Ecto neural progenitor cell (in vitro differentiated cells): ENCODE data around the gene ZNF649.
"Not testable (repeated sequence)": the region's sequence is repeated elsewhere in the genome, so short reads cannot be mapped to it uniquely, and the experiment has no call there.

Experiments used
- DNase-seq: peaks from one replicate; pipeline ENCODE4 v3.0.0-alpha.2; 2018; ENCODE audit warnings: low spot score

Gene ZNF649

DNA sequence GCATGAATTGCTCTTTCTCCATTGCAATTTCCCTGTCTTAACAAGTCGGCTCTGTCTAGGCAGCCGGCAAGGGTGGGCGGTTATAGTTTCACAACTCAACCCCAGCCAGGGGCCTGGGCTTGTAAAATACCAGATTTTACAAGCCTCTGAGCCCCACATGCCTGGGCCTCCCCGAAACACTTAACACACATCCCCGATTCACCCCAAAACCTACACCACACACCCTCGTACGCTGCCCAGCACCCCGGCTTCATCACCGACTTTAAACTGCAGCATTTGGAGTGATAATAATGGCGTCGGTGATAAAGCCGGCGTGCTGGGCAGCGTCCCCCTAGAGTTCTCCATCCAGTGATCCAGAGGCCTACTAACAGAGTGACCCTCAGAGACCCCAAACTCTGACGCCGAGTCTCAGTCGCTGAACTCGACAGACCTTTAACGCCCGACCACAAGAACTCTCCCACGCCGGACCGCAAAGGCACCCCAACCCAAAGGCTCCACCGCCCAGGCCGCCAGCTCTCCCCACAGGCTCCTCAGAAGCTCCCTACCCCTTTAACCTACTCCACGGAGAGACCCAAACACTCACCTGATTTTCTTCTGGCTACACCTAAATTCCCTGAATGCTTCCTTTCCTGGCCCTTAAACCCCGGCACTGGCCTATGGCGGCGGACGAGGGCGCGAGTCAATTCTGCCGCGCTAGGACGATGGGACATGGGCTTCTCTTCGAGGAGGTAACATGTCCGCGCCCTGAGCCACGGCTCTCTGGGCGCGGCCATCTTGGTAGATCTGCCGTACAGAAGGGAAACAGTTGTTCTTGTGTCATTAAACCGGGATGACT is at the start of gene ZNF649:
Gene ZNF649, minus strand, starts transcription at position 687 of the 835 bp plus-strand sequence. CDS start 4,910 bp downstream, outside the sequence.
- DNase-seq, result peak; percentile 88

DNA sequence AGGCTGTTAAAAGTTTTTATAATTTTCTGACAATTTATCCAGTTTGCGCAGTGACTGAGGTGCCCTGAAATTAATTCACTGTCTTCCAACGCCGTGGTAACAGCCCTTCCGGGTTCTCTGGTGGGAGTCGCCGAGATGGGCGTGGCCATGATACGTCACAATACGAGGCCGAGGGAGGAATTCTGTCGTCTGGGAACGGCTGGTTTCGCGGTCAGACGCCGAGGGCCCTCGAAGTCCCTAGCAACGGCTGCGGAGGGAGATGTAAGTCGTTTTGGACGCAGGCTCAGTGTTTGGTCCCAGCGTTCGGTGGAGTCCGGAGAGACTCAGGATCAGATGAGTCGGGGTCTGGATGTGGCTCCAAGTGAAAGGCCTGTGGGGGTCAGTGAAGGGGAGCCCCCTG is 44.2 kb upstream of the ZNF649 start:
- DNase-seq, result no peak

DNA sequence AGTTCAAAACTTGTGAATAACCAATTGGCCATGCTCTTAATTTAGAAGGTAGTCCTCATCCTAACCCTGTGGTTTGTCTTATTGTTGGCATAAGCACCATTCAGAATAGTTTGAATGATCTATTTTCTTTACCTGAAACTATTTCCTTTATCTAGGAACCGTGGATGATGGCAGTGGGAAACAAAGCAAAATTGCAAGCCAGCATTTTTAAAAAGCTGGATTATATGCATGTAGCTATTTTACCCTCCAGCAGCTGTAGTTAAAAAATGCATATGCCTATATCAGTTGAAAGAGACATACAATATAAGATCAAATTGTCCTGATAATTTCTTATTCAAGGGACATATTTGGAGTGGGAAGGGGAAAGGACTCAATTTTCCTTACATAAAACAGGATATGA is 41.8 kb upstream of the ZNF649 start:
- no peak for DNase-seq

DNA sequence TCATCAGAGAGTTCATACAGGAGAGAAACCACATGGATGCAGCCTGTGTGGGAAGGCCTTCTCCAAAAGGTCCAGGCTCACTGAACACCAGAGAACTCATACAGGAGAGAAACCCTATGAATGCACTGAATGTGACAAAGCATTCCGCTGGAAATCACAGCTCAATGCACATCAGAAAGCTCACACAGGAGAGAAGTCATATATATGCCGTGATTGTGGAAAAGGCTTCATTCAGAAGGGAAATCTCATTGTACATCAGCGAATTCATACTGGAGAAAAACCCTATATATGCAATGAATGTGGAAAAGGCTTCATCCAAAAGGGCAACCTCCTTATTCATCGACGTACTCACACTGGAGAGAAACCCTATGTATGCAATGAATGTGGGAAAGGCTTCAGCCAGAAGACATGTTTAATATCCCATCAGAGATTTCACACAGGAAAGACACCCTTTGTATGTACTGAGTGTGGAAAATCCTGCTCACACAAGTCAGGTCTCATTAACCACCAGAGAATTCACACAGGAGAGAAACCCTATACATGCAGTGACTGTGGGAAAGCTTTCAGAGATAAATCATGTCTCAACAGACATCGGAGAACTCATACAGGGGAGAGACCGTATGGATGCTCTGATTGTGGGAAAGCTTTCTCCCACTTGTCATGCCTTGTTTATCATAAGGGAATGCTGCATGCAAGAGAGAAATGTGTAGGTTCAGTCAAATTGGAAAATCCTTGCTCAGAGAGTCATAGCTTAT is 40.2 kb upstream of the ZNF649 start:
- no peak for DNase-seq

DNA sequence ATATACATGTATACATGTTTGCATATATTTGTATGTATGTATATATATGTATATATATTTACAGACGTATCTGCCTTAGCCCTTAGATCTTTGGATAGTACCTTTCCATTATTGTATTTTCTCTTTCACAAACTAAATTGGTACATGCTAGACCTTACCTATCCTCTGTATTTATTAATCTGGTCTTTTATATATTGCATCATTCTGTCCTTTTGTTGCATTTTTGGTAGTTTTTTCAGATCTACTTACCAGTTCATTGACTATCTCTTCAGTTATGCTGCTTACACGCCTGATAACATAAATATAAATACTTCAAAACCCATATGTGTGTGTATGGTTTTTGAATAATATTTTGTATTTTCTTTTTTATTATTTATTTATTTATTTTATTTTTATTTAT is 34.1 kb upstream of the ZNF649 start:
- no peak for DNase-seq

DNA sequence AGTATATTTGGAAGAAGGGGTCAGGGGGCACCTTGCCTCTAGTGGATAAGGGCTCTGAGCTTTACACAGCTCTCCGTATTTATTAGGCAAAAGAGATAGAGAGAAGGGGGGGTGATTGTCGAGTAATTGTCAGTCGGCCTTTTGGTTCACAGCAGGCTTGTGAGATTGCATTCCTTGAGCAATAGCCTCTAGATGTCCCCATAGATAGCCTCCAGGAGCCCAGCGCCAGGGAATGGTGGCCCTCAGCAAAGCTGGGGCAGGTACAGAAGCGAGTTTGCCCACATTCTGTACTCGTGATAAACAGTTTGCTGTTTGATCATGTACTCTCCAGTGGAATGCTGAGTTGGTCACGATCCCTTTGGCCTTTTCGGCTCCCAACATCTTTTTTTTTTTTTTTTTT is 27.1 kb upstream of the ZNF649 start:
- no peak for DNase-seq

DNA sequence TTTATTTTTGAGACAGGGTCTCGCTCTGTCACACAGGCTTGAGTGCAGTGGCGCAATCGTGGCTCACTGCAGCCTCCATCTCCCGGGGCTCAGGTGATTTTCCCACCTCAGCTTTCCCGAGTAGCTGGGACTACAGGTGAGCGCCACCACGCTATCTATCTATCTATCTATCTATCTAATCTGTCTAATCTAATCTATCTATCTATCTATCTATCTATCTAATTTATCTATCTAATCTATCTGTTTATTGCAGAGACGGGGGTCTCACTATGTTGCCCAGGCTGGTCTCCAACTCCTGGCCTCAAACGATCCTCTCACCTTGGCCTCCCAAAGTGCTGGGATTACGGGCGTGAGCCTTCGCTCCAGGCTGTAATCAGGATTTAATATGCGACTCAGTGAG is 23.0 kb upstream of the ZNF649 start:
- DNase-seq, result no peak

DNA sequence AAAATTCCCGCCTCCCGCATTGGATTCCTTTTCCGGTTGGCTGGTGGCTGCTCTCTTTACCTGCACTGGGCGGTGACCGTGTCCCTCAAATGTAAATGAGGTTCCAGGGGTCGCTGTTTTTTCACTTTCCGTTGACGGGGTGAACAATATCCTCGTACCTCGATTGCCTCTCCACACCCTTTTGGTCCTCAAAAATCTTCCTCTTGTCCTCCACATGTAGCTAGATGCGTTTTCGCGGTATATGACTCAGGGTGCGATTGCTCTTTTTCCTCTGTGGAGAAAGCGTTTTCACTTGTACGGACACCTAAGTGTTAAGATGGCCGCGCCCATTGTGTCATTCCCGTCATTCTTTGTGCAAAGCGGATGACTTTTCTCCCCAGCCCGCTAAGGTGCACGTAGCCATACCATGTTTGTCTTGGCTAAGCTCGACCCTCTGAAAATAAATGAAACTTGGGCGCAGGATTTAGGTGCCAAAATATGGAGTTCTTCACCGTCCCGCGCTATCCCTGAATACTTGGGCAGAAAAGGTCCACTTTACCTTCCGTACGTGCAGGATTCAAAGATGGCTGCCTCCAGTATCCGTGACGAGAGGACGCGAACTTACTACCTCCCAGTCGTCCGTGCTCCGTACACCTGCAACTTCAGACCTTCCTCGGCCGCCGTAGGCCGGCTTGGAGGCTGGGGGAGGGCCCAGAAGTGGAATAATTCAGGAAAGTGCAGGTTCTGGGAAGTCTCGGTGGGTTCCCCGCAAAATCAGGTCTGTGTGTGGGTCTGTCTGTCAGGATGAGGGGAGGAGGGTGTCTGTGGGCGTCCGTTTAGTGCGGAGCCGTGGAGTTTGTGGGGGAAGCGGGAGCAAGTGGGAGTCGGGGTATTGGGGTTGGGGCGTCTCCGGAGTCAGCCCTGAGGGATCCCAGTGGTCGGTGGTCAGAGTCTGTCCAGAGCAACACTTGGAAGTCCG is 22.2 kb upstream of the ZNF649 start, which contains the start of gene ZNF613:
Gene ZNF613, plus strand, starts transcription at position 689 of the 958 bp plus-strand sequence. CDS start 8,749 bp downstream, outside the sequence.
- peak; percentile 90 for DNase-seq

DNA sequence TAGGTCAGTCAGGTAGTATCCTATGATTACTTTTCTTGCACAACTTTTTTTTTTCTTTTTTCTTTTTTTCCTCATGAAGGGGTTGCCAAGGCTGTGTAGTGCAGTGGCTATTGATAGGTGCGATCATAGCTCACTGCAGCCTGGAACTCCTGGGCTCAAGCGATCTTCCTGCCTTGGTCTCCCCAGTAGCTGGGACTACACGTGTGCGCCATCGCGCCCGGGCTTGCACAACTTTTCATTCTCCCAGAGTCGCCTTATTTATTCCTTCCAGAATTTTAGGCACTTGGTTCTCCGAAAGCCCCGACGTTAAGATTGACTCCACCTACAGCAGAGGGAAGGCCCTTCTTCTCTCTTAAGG is 21.6 kb upstream of the ZNF649 start:
- DNase-seq, result no peak

DNA sequence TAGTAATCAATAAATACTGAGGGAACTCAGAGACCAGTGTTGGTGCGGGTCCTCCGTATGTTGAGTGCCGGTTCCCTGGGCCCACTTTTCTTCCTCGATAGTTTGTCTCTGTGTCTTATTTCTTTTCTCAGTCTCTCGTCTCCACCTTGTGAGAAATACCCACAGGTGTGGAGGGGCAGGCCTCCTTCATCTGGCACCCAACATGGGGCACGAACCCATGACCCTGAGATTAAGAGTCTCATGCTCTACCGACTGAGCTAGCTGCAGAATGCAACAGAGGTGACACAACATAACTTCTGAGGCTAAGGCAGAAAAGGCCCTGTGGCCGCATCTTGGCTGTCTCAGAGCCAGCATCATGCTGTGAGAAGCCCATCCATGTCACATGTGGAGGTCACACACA is 17.1 kb upstream of the ZNF649 start:
- DNase-seq, result no peak

DNA sequence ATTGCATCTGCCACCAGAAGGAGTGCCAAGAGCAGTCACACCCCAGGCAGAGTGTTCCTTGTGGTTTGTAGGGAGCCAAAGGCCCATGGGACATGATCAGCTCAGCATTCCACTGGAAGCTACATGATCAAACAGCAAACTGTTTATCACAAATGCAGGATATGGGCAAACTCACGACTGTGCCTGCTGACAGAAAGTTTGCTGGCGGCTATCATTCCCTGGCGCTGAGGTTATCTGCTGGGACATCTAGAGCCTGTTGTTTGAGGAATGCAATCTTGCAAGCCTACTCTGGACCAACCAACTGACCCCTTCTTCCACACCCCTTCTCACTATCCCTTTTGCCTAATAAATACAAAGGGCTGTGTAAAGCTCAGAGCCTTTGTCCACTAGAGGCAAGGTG is 14.8 kb upstream of the ZNF649 start:
- no peak for DNase-seq

DNA sequence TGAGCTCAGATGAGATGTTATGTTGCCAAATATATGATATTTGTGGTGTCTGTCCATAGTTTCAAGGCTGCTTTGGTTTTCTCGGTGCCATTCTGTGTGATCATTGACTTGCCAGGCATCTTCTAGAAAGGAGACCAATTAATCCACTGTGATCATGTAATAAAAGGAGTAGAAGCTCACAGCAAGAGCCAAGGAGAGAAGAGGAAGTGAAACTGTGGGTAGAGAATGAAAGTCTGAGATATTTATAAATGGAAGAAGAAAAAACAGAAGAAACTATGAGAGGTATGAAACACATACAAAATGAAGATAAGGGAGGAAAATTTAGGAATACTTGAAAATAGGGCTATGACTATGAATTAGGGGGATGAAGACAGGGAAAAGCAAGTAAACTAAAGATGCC is 11.3 kb upstream of the ZNF649 start:
- no peak for DNase-seq

DNA sequence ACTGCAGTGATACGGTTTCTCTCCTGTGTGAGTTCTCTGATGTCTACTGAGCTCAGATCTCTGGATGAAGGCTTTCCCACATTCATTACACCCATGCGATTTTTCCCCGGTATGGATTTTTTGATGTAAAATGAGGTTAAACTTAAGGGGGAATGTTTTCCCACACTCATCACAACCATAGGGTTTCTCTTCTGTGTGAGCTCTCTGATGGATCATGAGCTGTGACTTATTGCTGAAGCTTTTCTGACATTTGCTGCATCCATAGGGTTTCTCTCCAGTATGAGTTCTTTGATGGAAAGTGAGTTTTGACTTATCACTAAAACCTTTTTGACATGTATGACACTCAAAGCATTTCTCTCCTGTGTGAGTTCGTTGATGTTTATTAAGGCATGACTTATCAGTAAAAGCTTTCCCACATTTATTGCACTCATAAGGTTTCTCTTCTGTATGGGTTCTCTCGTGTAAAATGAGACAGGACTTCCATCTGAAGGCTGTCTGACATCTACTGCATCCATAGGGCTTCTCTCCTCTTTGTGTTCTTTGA is 10.6 kb upstream of the ZNF649 start:
- no peak for DNase-seq

DNA sequence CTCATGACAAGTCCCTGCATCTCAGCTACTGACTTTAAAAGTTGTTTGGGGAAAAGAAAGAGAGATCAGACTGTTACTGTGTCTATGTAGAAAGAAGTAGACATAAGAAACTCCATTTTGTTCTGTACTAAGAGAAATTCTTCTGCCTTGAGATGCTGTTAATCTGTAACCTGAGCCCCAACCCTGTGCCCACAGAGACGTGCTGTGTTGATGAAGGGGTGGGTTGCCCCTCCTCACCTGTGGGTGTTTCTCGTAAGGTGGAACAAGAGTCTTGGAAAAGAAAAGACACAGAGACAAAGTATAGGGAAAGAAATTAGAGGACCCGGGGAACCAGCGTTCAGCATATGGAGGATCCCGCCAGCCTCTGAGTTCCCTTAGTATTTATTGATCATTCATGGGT is 3.2 kb upstream of the ZNF649 start:
- DNase-seq, result not testable (repeated sequence)

DNA sequence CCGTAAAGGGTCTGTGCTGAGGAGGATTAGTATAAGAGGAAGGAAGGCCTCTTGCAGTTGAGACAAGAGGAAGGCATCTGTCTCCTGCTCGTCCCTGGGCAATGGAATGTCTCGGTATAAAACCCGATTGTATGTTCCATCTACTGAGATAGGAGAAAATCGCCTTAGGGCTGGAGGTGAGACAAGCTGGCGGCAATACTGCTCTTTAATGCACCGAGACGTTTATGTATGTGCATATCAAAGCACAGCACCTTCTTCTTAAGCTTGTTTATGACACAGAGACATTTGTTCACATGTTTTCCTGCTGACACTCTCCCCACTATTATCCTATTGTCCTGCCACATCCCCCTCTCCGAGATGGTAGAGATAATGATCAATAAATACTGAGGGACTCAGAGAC is 1.3 kb upstream of the ZNF649 start:
- not testable (repeated sequence) for DNase-seq

DNA sequence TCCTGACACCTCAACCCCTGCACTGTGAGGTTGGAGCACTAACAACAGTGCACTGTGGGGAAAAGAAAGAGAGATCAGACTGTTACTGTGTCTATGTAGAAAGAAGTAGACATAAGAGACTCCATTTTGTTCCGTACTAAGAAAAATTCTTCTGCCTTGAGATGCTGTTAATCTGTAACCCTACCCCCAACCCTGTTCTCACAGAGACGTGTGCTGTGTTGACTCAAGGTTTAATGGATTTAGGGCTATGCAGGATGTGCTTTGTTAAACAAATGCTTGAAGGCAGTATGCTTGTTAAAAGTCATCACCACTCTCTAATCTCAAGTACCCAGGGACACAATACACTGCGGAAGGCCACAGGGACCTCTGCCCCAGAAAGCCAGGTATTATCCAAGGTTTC is 822 bp upstream of the ZNF649 start:
- not testable (repeated sequence) for DNase-seq

DNA sequence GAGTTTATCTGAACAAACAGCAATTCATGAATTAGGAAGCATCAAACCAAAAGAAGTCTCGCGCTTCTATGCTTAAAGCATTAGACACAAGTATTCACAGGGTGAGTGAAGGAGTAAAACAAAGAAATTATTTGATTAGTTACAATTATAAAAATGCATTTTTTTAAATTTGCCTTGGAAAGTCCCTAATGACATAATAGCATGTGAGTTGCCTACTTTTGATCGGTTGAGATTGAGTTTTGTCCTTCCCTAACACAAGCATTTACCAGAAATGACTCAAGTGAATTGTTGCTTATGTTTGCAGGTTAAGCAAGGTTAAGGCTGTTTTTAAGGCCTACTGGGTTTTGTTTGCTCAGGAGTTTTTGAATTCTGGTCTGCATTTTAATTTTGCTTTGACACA is 389 bp upstream of the ZNF649 start:
- no peak for DNase-seq

DNA sequence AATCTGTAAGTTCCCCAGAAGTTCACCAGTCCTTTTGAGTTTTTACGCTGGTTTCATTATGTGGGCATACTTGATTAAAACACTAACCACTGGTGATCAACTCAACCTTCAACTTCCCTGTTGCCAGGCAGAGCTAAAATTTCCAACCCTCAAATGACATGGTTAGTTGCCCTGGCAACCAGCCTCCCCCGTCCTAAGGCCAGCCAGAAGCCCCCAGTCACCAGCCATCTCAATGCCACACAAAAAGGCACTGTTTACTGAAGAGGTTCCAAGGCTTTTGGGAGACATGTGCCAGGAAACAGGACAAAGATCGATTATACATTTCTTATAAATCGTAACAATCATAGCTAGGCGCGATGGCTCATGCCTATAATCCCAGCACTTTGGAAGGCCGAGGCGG is 1.6 kb downstream of the ZNF649 start:
- no peak for DNase-seq

DNA sequence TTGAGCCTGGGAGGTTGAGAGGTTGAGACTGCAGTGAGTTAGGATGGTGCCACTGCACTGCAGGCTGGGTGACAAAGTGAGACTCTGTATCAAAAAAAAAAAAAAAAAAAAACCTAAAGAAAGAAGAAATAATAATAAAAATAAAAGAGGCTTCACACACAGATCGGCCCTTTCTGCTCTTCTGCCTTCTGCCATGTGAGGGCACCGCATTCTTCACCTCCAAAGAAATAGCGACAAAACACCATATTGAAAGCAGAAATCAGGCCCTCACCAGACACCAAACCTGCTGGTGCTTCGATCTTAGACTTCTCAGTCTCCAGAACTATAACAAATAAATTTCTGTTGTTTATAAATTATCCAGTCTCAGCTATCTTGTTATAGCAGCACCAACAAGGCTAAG is 3.0 kb downstream of the ZNF649 start:
- DNase-seq, result no peak

DNA sequence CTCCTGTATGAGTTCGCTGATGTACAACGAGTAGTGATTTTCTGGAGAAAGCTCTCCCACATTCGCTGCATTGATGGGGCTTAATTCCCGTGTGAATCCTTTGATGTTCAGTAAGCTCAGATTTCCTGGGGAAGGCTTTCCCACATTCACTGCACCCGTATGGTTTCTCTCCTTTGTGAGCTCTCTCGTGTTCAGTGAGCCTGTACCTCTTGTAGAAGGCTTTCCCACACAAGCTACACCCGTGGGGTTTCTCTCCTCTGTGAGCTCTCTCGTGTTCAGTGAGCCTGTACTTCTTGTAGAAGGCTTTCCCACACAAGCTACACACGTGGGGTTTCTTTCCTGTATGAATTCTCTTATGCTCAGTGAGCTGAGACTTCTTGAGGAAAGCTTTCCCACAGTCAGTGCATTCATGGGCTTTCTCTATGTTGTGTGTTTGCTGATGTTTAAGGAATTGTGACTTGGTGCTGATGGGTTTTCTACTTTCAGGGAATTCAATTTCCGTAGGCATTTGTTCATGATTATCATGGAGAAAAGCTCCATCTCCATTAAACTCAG is 13.5 kb downstream of the ZNF649 start:
- DNase-seq, result no peak

DNA sequence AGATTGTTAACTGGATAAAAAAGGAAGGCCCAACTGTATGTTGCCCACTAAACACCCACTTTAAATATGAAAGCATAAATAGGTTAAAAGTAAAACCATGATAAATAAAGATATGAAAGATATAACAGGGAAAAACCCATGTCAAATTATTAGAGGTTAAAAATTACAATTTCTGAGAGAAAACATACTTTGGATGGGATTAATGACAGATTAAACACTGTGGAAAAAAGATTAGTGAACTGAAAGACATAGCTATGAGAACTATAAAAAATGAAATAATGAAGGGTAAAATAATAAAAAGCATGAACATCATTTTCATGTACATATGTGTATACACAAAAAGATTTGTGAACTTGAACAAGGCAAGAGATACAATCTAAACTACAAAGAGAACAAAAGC is 14.9 kb downstream of the ZNF649 start:
- DNase-seq, result no peak
